SK-N-SH (cell line): ENCODE measurements around the gene MSH6. TPM values are rescaled to one million over a fixed set of nuclear protein-coding genes. Genes with fewer than 3 reads are reported as not detected.

Experiments used
- CTCF ChIA-PET: fragments of 300-600, 350-600 bp; formaldehyde crosslinking; extraction: SDS; loops from one replicate; lab custom pipeline; 2021; lab: Yijun Ruan, JAX
- POLR2A ChIA-PET: fragments of 350-600 bp; sonication (Branson Sonifier 250); formaldehyde crosslinking; extraction: SDS; loops from one replicate; lab custom pipeline; 2020; ENCODE audit warnings: antibody characterized with exemption, inconsistent platforms; lab: Yijun Ruan, JAX
- DNase-seq: peaks from one replicate; pipeline ENCODE4 v3.0.0; 2012
- H2AFZ ChIP-seq: fragments of 200-600 bp; sonication (generic); 2 replicates; pipeline ENCODE4 v1.8.1; 2016; ENCODE audit warnings: antibody characterized with exemption, mild to moderate bottlenecking, low read depth
- H3F3A ChIP-seq: fragments of 200-600 bp; sonication (generic); replicated peaks from 2 replicates; pipeline ENCODE3; 2016; ENCODE audit warnings: antibody characterized with exemption, mild to moderate bottlenecking; ENCODE audit not compliant: insufficient read depth
- H3K27ac ChIP-seq, 2 experiments: fragments of 200-500 bp in 1 of 2; fragments of 200-600 bp in 1 of 2; sonication (Bioruptor generic) in 1 of 2; sonication (generic), shearing (Covaris generic) in 1 of 2; 2 replicates each; pipeline versions ENCODE4 v1.5.1 to v1.6.1; 2014 to 2016; ENCODE audit warnings: low read depth in 2 of 2, inconsistent platforms in 1 of 2, low read length in 1 of 2, mild to moderate bottlenecking in 1 of 2, mixed read lengths in 1 of 2
- H3K27me3 ChIP-seq: fragments of 200-600 bp; sonication (generic), shearing (Covaris generic); 2 replicates; pipeline ENCODE4 v1.6.1; 2016; ENCODE audit warnings: mixed run types; ENCODE audit not compliant: insufficient read depth
- H3K36me3 ChIP-seq, 2 experiments: fragments of 200-500 bp in 1 of 2; fragments of 200-600 bp in 1 of 2; sonication (Bioruptor generic) in 1 of 2; sonication (generic) in 1 of 2; replicated peaks in 1 of 2; 2 replicates each; pipeline versions ENCODE3 to v1.5.1; 2014 to 2016; ENCODE audit warnings: low read length in 1 of 2, mild to moderate bottlenecking in 1 of 2; ENCODE audit not compliant: insufficient read depth in 2 of 2, control insufficient read depth in 1 of 2
- H3K4me1 ChIP-seq, 2 experiments: fragments of 200-500 bp in 1 of 2; fragments of 200-600 bp in 1 of 2; sonication (Bioruptor generic) in 1 of 2; sonication (generic), shearing (Covaris generic) in 1 of 2; 2 replicates each; pipeline versions ENCODE4 v1.5.1 to v1.6.1; 2014 to 2016; ENCODE audit warnings: low read depth in 1 of 2, low read length in 1 of 2, mixed run types in 1 of 2; ENCODE audit not compliant: insufficient read depth in 2 of 2, control insufficient read depth in 1 of 2
- H3K4me2 ChIP-seq: fragments of 200-600 bp; sonication (generic), shearing (Covaris generic); 2 replicates; pipeline ENCODE4 v1.6.1; 2017; ENCODE audit warnings: mixed run types
- H3K4me3 ChIP-seq, 2 experiments: fragments of 200-500 bp in 1 of 2; fragments of 200-600 bp in 1 of 2; sonication (Bioruptor generic) in 1 of 2; sonication (generic), shearing (Covaris generic) in 1 of 2; 2 replicates each; pipeline versions ENCODE4 v1.5.1 to v1.8.1; 2014 to 2016; ENCODE audit warnings: low read depth in 2 of 2, inconsistent platforms in 1 of 2, low read length in 1 of 2, mild to moderate bottlenecking in 1 of 2, mixed read lengths in 1 of 2, moderate library complexity in 1 of 2
- H3K79me2 ChIP-seq: fragments of 200-600 bp; sonication (generic); 2 replicates; pipeline ENCODE4 v1.8.1; 2017; ENCODE audit warnings: mild to moderate bottlenecking; ENCODE audit not compliant: insufficient read depth
- H3K9ac ChIP-seq: fragments of 200-600 bp; sonication (generic); 2 replicates; pipeline ENCODE4 v1.6.1; 2017; ENCODE audit warnings: mixed run types
- H3K9me2 ChIP-seq: fragments of 200-600 bp; sonication (generic); 2 replicates; pipeline ENCODE4 v1.6.1; 2017; ENCODE audit warnings: mixed run types
- H3K9me3 ChIP-seq: fragments of 200-600 bp; sonication (generic); 2 replicates; pipeline ENCODE4 v1.6.1; 2017; ENCODE audit warnings: mixed run types, mild to moderate bottlenecking, moderate library complexity
- H4K20me1 ChIP-seq: fragments of 200-600 bp; sonication (generic); 2 replicates; pipeline ENCODE4 v1.6.1; 2017; ENCODE audit warnings: mild to moderate bottlenecking, mixed run types; ENCODE audit not compliant: insufficient read depth
- CHD2 ChIP-seq: fragments of 150-350 bp; IDR thresholded peaks from 2 replicates; pipeline ENCODE4 v1.6.1; 2018; ENCODE audit warnings: low read length; ENCODE audit not compliant: partially characterized antibody
- ELF1 ChIP-seq: IDR thresholded peaks from 2 replicates; pipeline ENCODE4 v1.4.0; 2012
- EP300 ChIP-seq, 2 experiments: IDR thresholded peaks; 2 replicates each; pipeline versions ENCODE4 v1.4.0 to v1.6.1; 2012; ENCODE audit warnings: borderline replicate concordance in 1 of 2, low read depth in 1 of 2, low read length in 1 of 2
- EZH2phosphoT487 ChIP-seq: fragments of 200-600 bp; sonication (generic); IDR thresholded peaks from 2 replicates; pipeline ENCODE4 v1.6.1; 2017; ENCODE audit warnings: low read depth, mixed run types, mild to moderate bottlenecking, antibody characterized with exemption, moderate library complexity, borderline replicate concordance
- GATA2 ChIP-seq: sonication (generic); formaldehyde crosslinking; IDR thresholded peaks from 2 replicates; pipeline ENCODE4 v1.5.0; 2020; ENCODE audit warnings: mild to moderate bottlenecking, missing genetic modification reagents
- JUND ChIP-seq: IDR thresholded peaks from 2 replicates; pipeline ENCODE4 v1.4.0; 2012
- MAX ChIP-seq: IDR thresholded peaks from 2 replicates; pipeline ENCODE4 v1.4.0; 2012; ENCODE audit warnings: low read depth
- MEF2A ChIP-seq: IDR thresholded peaks from 2 replicates; pipeline ENCODE4 v1.4.0; 2012; ENCODE audit warnings: low read depth, borderline replicate concordance
- NFIC ChIP-seq: IDR thresholded peaks from 2 replicates; pipeline ENCODE4 v1.4.0; 2012; ENCODE audit warnings: borderline replicate concordance
- NRF1 ChIP-seq: IDR thresholded peaks from 2 replicates; pipeline ENCODE4 v1.6.1; 2012; ENCODE audit warnings: low read depth, mild to moderate bottlenecking, low read length
- POLR2AphosphoS5 ChIP-seq: IDR thresholded peaks from 2 replicates; pipeline ENCODE4 v1.6.1; 2012; ENCODE audit warnings: low read depth, low read length
- RAD21 ChIP-seq: IDR thresholded peaks from 2 replicates; pipeline ENCODE4 v1.6.1; 2012; ENCODE audit warnings: mild to moderate bottlenecking, low read length
- SIN3A ChIP-seq: IDR thresholded peaks from 2 replicates; pipeline ENCODE4 v1.6.1; 2012; ENCODE audit warnings: low read depth, mild to moderate bottlenecking, low read length, moderate library complexity, borderline replicate concordance
- SMC3 ChIP-seq: IDR thresholded peaks from 2 replicates; pipeline ENCODE4 v1.6.1; 2012; ENCODE audit warnings: low read depth, low read length, improper control_type of control experiment
- TEAD4 ChIP-seq: IDR thresholded peaks from 2 replicates; pipeline ENCODE4 v1.4.0; 2012; ENCODE audit warnings: mild to moderate bottlenecking, borderline replicate concordance; ENCODE audit not compliant: insufficient read depth
- YY1 ChIP-seq: IDR thresholded peaks from 2 replicates; pipeline ENCODE4 v1.4.0; 2012; ENCODE audit warnings: low read depth, mild to moderate bottlenecking
- ZBTB33 ChIP-seq: IDR thresholded peaks from 2 replicates; pipeline ENCODE4 v1.4.0; 2012; ENCODE audit warnings: low read depth, borderline replicate concordance
- WGBS: methylation state at CpG from one replicate; pipeline ENCODE4 v1.1.6; 2017; ENCODE audit warnings: low lambda C conversion rate; 5-methylcytosine and 5-hydroxymethylcytosine counted together
- polyA plus RNA-seq, 3 experiments: library from polyadenylated mRNA; depleted of rRNA; stranded (reverse); fragments of >200 nt; gene quantifications; 2 replicates each; pipeline ENCODE4 v1.2.3, GENCODE V29; 2012
- TF ChIP-seq, protein P1 (sequence below): IDR thresholded peaks from 2 replicates; pipeline ENCODE4; 2012
- TF ChIP-seq, protein P2 (sequence below): IDR thresholded peaks from 2 replicates; pipeline ENCODE4 v1.4.0; 2012; ENCODE audit warnings: low read depth, borderline replicate concordance
- TF ChIP-seq, protein P3 (sequence below): fragments of 200-600 bp; sonication (generic); IDR thresholded peaks from 2 replicates; pipeline ENCODE4 v1.6.1; 2017; ENCODE audit warnings: antibody characterized with exemption, mild to moderate bottlenecking, moderate library complexity

Gene MSH6
- polyA plus RNA-seq, 1 of the 3 experiments (the other 2 are of a cell fraction) = 16.4 TPM

- H3K36me3 ChIP-seq = peaks cover 91 to 97% of the 10 kb centered on the region in 2 experiments
- TF ChIP-seq ZBTB33 (no peak), EZH2phosphoT487 (no peak), POLR2AphosphoS5 (no peak), SIN3A (no peak), NFIC (no peak), ELF1 (no peak), MEF2A (no peak), JUND (no peak), MAX (no peak)
- TF ChIP-seq, protein P1, sequence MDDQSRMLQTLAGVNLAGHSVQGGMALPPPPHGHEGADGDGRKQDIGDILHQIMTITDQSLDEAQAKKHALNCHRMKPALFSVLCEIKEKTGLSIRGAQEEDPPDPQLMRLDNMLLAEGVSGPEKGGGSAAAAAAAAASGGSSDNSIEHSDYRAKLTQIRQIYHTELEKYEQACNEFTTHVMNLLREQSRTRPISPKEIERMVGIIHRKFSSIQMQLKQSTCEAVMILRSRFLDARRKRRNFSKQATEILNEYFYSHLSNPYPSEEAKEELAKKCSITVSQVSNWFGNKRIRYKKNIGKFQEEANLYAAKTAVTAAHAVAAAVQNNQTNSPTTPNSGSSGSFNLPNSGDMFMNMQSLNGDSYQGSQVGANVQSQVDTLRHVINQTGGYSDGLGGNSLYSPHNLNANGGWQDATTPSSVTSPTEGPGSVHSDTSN = no peak
- no peak overlapping the region for H3K9ac ChIP-seq
- WGBS = 98% methylated on average over 1 of the region's 1 CpG
- H3K4me1 ChIP-seq = peaks cover 0 to 7% of the 10 kb centered on the region in 2 experiments; a peak in 1 of 4 replicates
- no peak for DNase-seq
- peaks cover 6% of the 10 kb centered on the region; the same call in 1 of the 2 replicates for H3K9me3 ChIP-seq
- CTCF ChIA-PET = interaction anchor here (0.7 kb wide), 1 partner anchor 54 kb away, joined by 3 read pairs; no protein-coding TSS in a partner anchor
- H3K27ac ChIP-seq = no peak overlapping the region
- H3K27me3 ChIP-seq = no peaks in the 10 kb centered on the region
- POLR2A ChIA-PET = no interaction called here
- no peaks in the 10 kb centered on the region for H3K9me2 ChIP-seq
- H3K4me3 ChIP-seq = no peak overlapping the region; a peak in 1 of 4 replicates
- H2AFZ ChIP-seq = no peak overlapping the region
- H4K20me1 ChIP-seq = peaks cover 17% of the 10 kb centered on the region
- H3K79me2 ChIP-seq = peaks cover 69% of the 10 kb centered on the region
- no peak overlapping the region for H3K4me2 ChIP-seq
- peaks cover 44% of the 10 kb centered on the region for H3F3A ChIP-seq
Measured at GRCh38 chr2:47803770-47804169, 20.8 kb downstream of the MSH6 start.

- CTCF ChIA-PET = interaction anchor here (1.9 kb wide), 1 partner anchor 301 kb away, joined by 6 read pairs; no protein-coding TSS in a partner anchor
- Histone ChIP-seq H3K27me3 (no peaks in the 10 kb centered on the region), H3K9ac (no peak overlapping the region), H3K79me2 (peaks cover 49% of the 10 kb centered on the region), H3K27ac (no peak overlapping the region), H3K4me1 (peaks cover 0 to 7% of the 10 kb centered on the region in 2 experiments; a peak in 1 of 4 replicates), H3F3A (peaks cover 39% of the 10 kb centered on the region), H3K9me3 (peaks cover 6% of the 10 kb centered on the region; the same call in 1 of the 2 replicates), H3K4me3 (no peak overlapping the region), H3K36me3 (peaks cover 91 to 95% of the 10 kb centered on the region in 2 experiments), H3K9me2 (no peaks in the 10 kb centered on the region), H4K20me1 (peaks cover 10% of the 10 kb centered on the region; the same call in 1 of the 2 replicates), H3K4me2 (no peak overlapping the region), H2AFZ (no peak overlapping the region)
- WGBS = 93% methylated on average over 6 of the region's 6 CpGs
- no peak for DNase-seq
- POLR2A ChIA-PET = no interaction called here
- TF ChIP-seq NRF1 (no peak), SMC3 (no peak), CHD2 (no peak), YY1 (no peak), EP300 (IDR thresholded peaks at IDR 0.05; ENCODE audit: borderline replicate concordance in 1 of 2, low read depth in 1 of 2, low read length in 1 of 2) (no peak), TEAD4 (no peak), GATA2 (CRISPR knock-in tag) (no peak), RAD21 (no peak), POLR2AphosphoS5 (no peak)
- TF ChIP-seq, protein P2, sequence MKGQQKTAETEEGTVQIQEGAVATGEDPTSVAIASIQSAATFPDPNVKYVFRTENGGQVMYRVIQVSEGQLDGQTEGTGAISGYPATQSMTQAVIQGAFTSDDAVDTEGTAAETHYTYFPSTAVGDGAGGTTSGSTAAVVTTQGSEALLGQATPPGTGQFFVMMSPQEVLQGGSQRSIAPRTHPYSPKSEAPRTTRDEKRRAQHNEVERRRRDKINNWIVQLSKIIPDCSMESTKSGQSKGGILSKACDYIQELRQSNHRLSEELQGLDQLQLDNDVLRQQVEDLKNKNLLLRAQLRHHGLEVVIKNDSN = no peak
- TF ChIP-seq, protein P3, sequence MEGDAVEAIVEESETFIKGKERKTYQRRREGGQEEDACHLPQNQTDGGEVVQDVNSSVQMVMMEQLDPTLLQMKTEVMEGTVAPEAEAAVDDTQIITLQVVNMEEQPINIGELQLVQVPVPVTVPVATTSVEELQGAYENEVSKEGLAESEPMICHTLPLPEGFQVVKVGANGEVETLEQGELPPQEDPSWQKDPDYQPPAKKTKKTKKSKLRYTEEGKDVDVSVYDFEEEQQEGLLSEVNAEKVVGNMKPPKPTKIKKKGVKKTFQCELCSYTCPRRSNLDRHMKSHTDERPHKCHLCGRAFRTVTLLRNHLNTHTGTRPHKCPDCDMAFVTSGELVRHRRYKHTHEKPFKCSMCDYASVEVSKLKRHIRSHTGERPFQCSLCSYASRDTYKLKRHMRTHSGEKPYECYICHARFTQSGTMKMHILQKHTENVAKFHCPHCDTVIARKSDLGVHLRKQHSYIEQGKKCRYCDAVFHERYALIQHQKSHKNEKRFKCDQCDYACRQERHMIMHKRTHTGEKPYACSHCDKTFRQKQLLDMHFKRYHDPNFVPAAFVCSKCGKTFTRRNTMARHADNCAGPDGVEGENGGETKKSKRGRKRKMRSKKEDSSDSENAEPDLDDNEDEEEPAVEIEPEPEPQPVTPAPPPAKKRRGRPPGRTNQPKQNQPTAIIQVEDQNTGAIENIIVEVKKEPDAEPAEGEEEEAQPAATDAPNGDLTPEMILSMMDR = no peak
Measured at GRCh38 chr2:47805850-47806249, 22.9 kb downstream of the MSH6 start.
